ENCODE results near the gene CRTC2. TPM values are rescaled to one million over a fixed set of nuclear protein-coding genes. Genes with fewer than 3 reads are reported as not detected.

Gene CRTC2
- total RNA-seq, 4 donors from 2014 or later = 12.5 to 20.4 (median 17.6) TPM

GRCh38 chr1:153921803-153922075 lies 36.7 kb downstream of the CRTC2 start:
- 4% methylated on average over 10 of the region's 10 CpGs for WGBS
- Histone ChIP-seq H3K4me1 (peaks cover 32 to 64% (median 59%) of the 10 kb centered on the region in 4 donors), H3K36me3 (peaks cover 0 to 11% (median 2%) of the 10 kb centered on the region in 4 donors), H3K9me3 (no peaks in the 10 kb centered on the region), H3K27ac (replicated peaks in 1 of 4) (peak overlapping the region; percentile 95 to 99 (median 98)), H3K4me3 (peak overlapping the region; percentile 93 to 99 (median 97)), H3K27me3 (no peaks in the 10 kb centered on the region)
- intact Hi-C loops (cut with DNase I) = loop anchor here (2.0 to 5.0 kb wide), 3 partner anchors 56 to 124 kb away; partner anchors contain the start of gene JTB
- TF ChIP-seq CTCF (IDR thresholded peaks at IDR 0.05) = no peak
- TF ChIP-seq POLR2A (IDR thresholded peaks at IDR 0.05; ENCODE audit: low read depth) = no peak
- TF ChIP-seq EP300 (IDR thresholded peaks at IDR 0.05) = no peak
- TF ChIP-seq POLR2AphosphoS5 (IDR thresholded peaks at IDR 0.05) = no peak
- no peak for DNase-seq (ENCODE audit: extremely low spot score)

GRCh38 chr1:153921080-153921802 lies 37.2 kb downstream of the CRTC2 start:
- Histone ChIP-seq H3K36me3 (peaks cover 0 to 11% (median 2%) of the 10 kb centered on the region in 4 donors), H3K27ac (replicated peaks in 1 of 4) (peak overlapping the region; percentile 95 to 99 (median 98)), H3K9me3 (no peaks in the 10 kb centered on the region), H3K4me3 (peak overlapping the region; percentile 93 to 99 (median 97)), H3K27me3 (no peaks in the 10 kb centered on the region), H3K4me1 (peaks cover 32 to 69% (median 61%) of the 10 kb centered on the region in 4 donors)
- intact Hi-C loops (cut with DNase I) = loop anchor here (2.0 to 5.0 kb wide), 3 partner anchors 56 to 124 kb away; partner anchors contain the start of gene JTB
- WGBS = 23% methylated on average over 3 of the region's 3 CpGs
- TF ChIP-seq EP300 (IDR thresholded peaks at IDR 0.05) = no peak
- TF ChIP-seq POLR2A (IDR thresholded peaks at IDR 0.05; ENCODE audit: low read depth) = no peak
- no peak for TF ChIP-seq CTCF (IDR thresholded peaks at IDR 0.05)
- no peak for TF ChIP-seq POLR2AphosphoS5 (IDR thresholded peaks at IDR 0.05)
- DNase-seq (ENCODE audit: extremely low spot score) = no peak

GRCh38 chr1:153919876-153920852 lies 38.2 kb downstream of the CRTC2 start:
- intact Hi-C loops (cut with DNase I) = loop anchor here (2.0 to 5.0 kb wide), 4 partner anchors 48 to 123 kb away; partner anchors contain the start of gene JTB
- DNase-seq (ENCODE audit: extremely low spot score) = no peak
- Histone ChIP-seq H3K9me3 (no peaks in the 10 kb centered on the region), H3K4me1 (peaks cover 32 to 79% (median 66%) of the 10 kb centered on the region in 4 donors), H3K4me3 (peak overlapping the region in 3 of 4 donors; percentile 93 to 99 (median 97)), H3K27me3 (no peaks in the 10 kb centered on the region), H3K27ac (replicated peaks in 1 of 4) (peak overlapping the region in 3 of 4 donors; percentile 31 to 99 (median 96)), H3K36me3 (peaks cover 0 to 19% (median 3%) of the 10 kb centered on the region in 4 donors)
- TF ChIP-seq POLR2AphosphoS5 (IDR thresholded peaks at IDR 0.05) = no peak
- TF ChIP-seq CTCF (IDR thresholded peaks at IDR 0.05) = peak in 2 of 3 experiments; percentile 26 to 40
- WGBS = 41% methylated on average over 4 of the region's 4 CpGs

GRCh38 chr1:153916297-153916696 lies 42.1 kb downstream of the CRTC2 start:
- intact Hi-C loops (cut with DNase I) = loop anchor here (5.0 kb wide), 1 partner anchor 44 kb away; no protein-coding TSS in a partner anchor
- no peak overlapping the region for H3K4me3 ChIP-seq
- no peaks in the 10 kb centered on the region for H3K9me3 ChIP-seq
- peaks cover 24 to 90% (median 64%) of the 10 kb centered on the region in 4 donors for H3K4me1 ChIP-seq
- TF ChIP-seq CTCF (IDR thresholded peaks at IDR 0.05) (no peak), POLR2A (IDR thresholded peaks at IDR 0.05; ENCODE audit: low read depth) (no peak), EP300 (IDR thresholded peaks at IDR 0.05) (no peak), POLR2AphosphoS5 (IDR thresholded peaks at IDR 0.05) (no peak)
- no peaks in the 10 kb centered on the region for H3K27me3 ChIP-seq
- no peak overlapping the region for H3K27ac ChIP-seq (replicated peaks in 1 of 4)
- DNase-seq (ENCODE audit: extremely low spot score) = no peak
- WGBS = 87% methylated on average over 4 of the region's 4 CpGs
- peaks cover 0 to 20% (median 3%) of the 10 kb centered on the region in 4 donors for H3K36me3 ChIP-seq

Measured in esophagus muscularis mucosa (tissue), 4 donors.